Liver (tissue), 9 donors: ENCODE data around the gene IQGAP2. TPM values are rescaled to one million over a fixed set of nuclear protein-coding genes. Genes with fewer than 3 reads are reported as not detected.

Experiments
- DNase-seq: peaks from one replicate; pipeline ENCODE4 v3.0.0-alpha.2; 2017; ENCODE audit warnings: low spot score
- H3K27ac ChIP-seq, 2 donors: one replicate each; pipeline ENCODE4 v1.7.0; 2013; ENCODE audit warnings: inconsistent platforms in 2 of 2, low read length in 2 of 2, control low read depth in 1 of 2, low read depth in 1 of 2, mild to moderate bottlenecking in 1 of 2
- H3K27me3 ChIP-seq, 4 donors: one replicate each; pipeline versions ENCODE4 v1.6.1 to v1.7.0; 2013; ENCODE audit warnings: low read length in 3 of 4, inconsistent platforms in 1 of 4, mild to moderate bottlenecking in 1 of 4, moderate library complexity in 1 of 4; ENCODE audit not compliant: control insufficient read depth in 4 of 4, insufficient read depth in 4 of 4
- H3K36me3 ChIP-seq, 4 donors: one replicate each; pipeline versions ENCODE4 v1.6.1 to v1.7.0; 2013; ENCODE audit warnings: low read length in 3 of 4, mild to moderate bottlenecking in 3 of 4, low read depth in 1 of 4, moderate library complexity in 1 of 4; ENCODE audit not compliant: control insufficient read depth in 4 of 4, insufficient read depth in 3 of 4
- H3K4me1 ChIP-seq, 4 donors: one replicate each; pipeline versions ENCODE4 v1.6.1 to v1.7.0; 2013; ENCODE audit warnings: low read length in 3 of 4, mild to moderate bottlenecking in 3 of 4, moderate library complexity in 1 of 4; ENCODE audit not compliant: control insufficient read depth in 4 of 4, insufficient read depth in 4 of 4
- H3K4me3 ChIP-seq, 3 donors: one replicate each; pipeline versions ENCODE4 v1.6.1 to v1.7.0; 2013; ENCODE audit warnings: low read length in 3 of 3, control low read depth in 1 of 3, low read depth in 1 of 3, mild to moderate bottlenecking in 1 of 3
- H3K9ac ChIP-seq, 2 donors: one replicate each; pipeline ENCODE4 v1.7.0; 2013; ENCODE audit warnings: low read length in 2 of 2, mild to moderate bottlenecking in 2 of 2, moderate library complexity in 2 of 2, control low read depth in 1 of 2, low read depth in 1 of 2
- H3K9me3 ChIP-seq, 4 donors: one replicate each; pipeline versions ENCODE4 v1.6.1 to v1.7.0; 2013; ENCODE audit warnings: low read length in 3 of 4; ENCODE audit not compliant: control insufficient read depth in 4 of 4
- CTCF ChIP-seq: fragments of 150-350 bp; IDR thresholded peaks from 2 replicates; pipeline ENCODE4 v1.5.1; 2017; ENCODE audit warnings: improper control_type of control experiment, low read depth, low read length; ENCODE audit not compliant: missing input control
- EGR1 ChIP-seq, 2 donors: IDR thresholded peaks; 2 replicates each; pipeline ENCODE4 v1.6.1; 2016 to 2018; ENCODE audit warnings: antibody characterized with exemption in 2 of 2, low read depth in 2 of 2
- FOXA1 ChIP-seq: IDR thresholded peaks from 2 replicates; pipeline ENCODE4 v1.6.1; 2016; ENCODE audit warnings: antibody characterized with exemption
- FOXA2 ChIP-seq: IDR thresholded peaks from 2 replicates; pipeline ENCODE4 v1.6.1; 2016; ENCODE audit warnings: antibody characterized with exemption
- GABPA ChIP-seq, 2 donors: IDR thresholded peaks in 1 of 2; conservative IDR thresholded peaks in 1 of 2; 2 replicates each; pipeline ENCODE4 v1.6.1; 2016; ENCODE audit warnings: antibody characterized with exemption in 2 of 2, mild to moderate bottlenecking in 1 of 2, moderate library complexity in 1 of 2
- HNF4A ChIP-seq, 2 donors: conservative IDR thresholded peaks; 2 replicates each; pipeline ENCODE4 v1.6.1; 2016; ENCODE audit warnings: antibody characterized with exemption in 2 of 2, mild to moderate bottlenecking in 2 of 2
- HNF4G ChIP-seq: IDR thresholded peaks from 2 replicates; pipeline ENCODE4 v1.6.1; 2016; ENCODE audit warnings: antibody characterized with exemption
- JUND ChIP-seq, 2 donors: IDR thresholded peaks; 2 replicates each; pipeline ENCODE4 v1.6.1; 2016; ENCODE audit warnings: antibody characterized with exemption in 2 of 2
- MAX ChIP-seq: IDR thresholded peaks from 2 replicates; pipeline ENCODE4 v1.6.1; 2016; ENCODE audit warnings: antibody characterized with exemption
- NR2F2 ChIP-seq: IDR thresholded peaks from 2 replicates; pipeline ENCODE4 v1.6.1; 2016; ENCODE audit warnings: antibody characterized with exemption
- RAD21 ChIP-seq, 2 donors: IDR thresholded peaks; 2 replicates each; pipeline ENCODE4 v1.6.1; 2016; ENCODE audit warnings: antibody characterized with exemption in 2 of 2, mild to moderate bottlenecking in 2 of 2
- REST ChIP-seq: IDR thresholded peaks from 2 replicates; pipeline ENCODE4 v1.6.1; 2016; ENCODE audit warnings: antibody characterized with exemption, mild to moderate bottlenecking
- RXRA ChIP-seq, 2 donors: IDR thresholded peaks; 2 replicates each; pipeline ENCODE4 v1.6.1; 2017 to 2018; ENCODE audit warnings: antibody characterized with exemption in 2 of 2, mild to moderate bottlenecking in 1 of 2
- SP1 ChIP-seq: IDR thresholded peaks from 2 replicates; pipeline ENCODE4 v1.6.1; 2018; ENCODE audit warnings: antibody characterized with exemption, mild to moderate bottlenecking
- TAF1 ChIP-seq: conservative IDR thresholded peaks from 2 replicates; pipeline ENCODE4 v1.6.1; 2016; ENCODE audit warnings: antibody characterized with exemption, mild to moderate bottlenecking
- YY1 ChIP-seq: IDR thresholded peaks from 2 replicates; pipeline ENCODE4 v1.6.1; 2016; ENCODE audit warnings: antibody characterized with exemption, mild to moderate bottlenecking
- WGBS: extraction: QIAGEN DNeasy Blood & Tissue Kit; methylation state at CpG from one replicate; pipeline ENCODE4 v1.1.7; 2013; 5-methylcytosine and 5-hydroxymethylcytosine counted together
- polyA plus RNA-seq, 2 donors: library from polyadenylated mRNA; stranded (reverse) in 1 of 2; unstranded in 1 of 2; fragments of 200-250 nt in 1 of 2; fragments of >200 nt in 1 of 2; fragmentation: Nextera tagmentation in 1 of 2; extraction: Ambion mirVana in 1 of 2; gene quantifications; one replicate each; pipeline versions ENCODE4 v1.2.1 to v1.2.3, GENCODE V29; 2013 to 2015
- total RNA-seq, 2 donors: library from RNA; depleted of rRNA; stranded (reverse); fragments of >200 nt; gene quantifications; one replicate each; pipeline ENCODE4 v1.2.3, GENCODE V29; 2014
- TF ChIP-seq, protein P1 (sequence below): IDR thresholded peaks from 2 replicates; pipeline ENCODE4 v1.6.1; 2016; ENCODE audit warnings: antibody characterized with exemption
- TF ChIP-seq, protein P2 (sequence below): IDR thresholded peaks from 2 replicates; pipeline ENCODE4 v1.6.1; 2016; ENCODE audit warnings: antibody characterized with exemption
- donor health status: healthy.
- donor health status: healthy.
- donor health status: healthy.
- donor health status: healthy.
- donor health status: healthy.

IQGAP2 gene
- total and polyA plus RNA-seq, 4 donors: 41.5 to 205 (median 102) TPM

DNA sequence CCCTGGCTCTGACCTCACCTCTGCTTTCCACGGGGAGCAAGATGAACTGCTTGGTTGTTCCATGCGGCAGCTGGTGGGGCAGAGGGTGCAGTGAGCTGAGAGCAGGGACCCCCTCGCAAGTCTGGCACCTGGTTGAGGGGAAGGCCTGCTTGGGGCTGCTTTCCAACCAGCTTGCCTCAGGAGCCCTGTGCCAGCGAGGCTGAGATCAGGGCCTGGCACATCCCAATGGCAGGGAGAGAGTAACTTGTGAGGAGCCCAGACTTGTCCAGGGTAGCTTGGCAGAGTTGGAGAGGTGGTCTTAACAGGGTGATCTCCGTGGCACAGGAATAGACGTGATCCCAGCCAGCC is 68.9 kb downstream of the IQGAP2 start:
- H3K9ac ChIP-seq: no peak overlapping the region
- H3K4me1 ChIP-seq: peaks cover 8 to 64% (median 50%) of the 10 kb centered on the region in 4 donors
- H3K9me3 ChIP-seq: no peaks in the 10 kb centered on the region
- 46% methylated on average over 6 of the region's 6 CpGs for WGBS
- H3K4me3 ChIP-seq: no peak overlapping the region
- no peaks in the 10 kb centered on the region for H3K36me3 ChIP-seq
- H3K27ac ChIP-seq: peak overlapping the region; percentile 52 to 67
- TF ChIP-seq RXRA (IDR thresholded peaks at IDR 0.05) (no peak), FOXA1 (no peak), GABPA (IDR thresholded peaks at IDR 0.05 in 1 of 2, conservative IDR thresholded peaks at IDR 0.05 in 1 of 2) (no peak), SP1 (no peak)
- TF ChIP-seq, protein P1, sequence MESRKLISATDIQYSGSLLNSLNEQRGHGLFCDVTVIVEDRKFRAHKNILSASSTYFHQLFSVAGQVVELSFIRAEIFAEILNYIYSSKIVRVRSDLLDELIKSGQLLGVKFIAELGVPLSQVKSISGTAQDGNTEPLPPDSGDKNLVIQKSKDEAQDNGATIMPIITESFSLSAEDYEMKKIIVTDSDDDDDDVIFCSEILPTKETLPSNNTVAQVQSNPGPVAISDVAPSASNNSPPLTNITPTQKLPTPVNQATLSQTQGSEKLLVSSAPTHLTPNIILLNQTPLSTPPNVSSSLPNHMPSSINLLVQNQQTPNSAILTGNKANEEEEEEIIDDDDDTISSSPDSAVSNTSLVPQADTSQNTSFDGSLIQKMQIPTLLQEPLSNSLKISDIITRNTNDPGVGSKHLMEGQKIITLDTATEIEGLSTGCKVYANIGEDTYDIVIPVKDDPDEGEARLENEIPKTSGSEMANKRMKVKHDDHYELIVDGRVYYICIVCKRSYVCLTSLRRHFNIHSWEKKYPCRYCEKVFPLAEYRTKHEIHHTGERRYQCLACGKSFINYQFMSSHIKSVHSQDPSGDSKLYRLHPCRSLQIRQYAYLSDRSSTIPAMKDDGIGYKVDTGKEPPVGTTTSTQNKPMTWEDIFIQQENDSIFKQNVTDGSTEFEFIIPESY: no peak
- no peaks in the 10 kb centered on the region for H3K27me3 ChIP-seq
- no peak for DNase-seq

GRCh38 chr5:76472335-76473008 is 69.4 kb downstream of the IQGAP2 start:
- peak; percentile 89 to 93 for TF ChIP-seq HNF4A (conservative IDR thresholded peaks at IDR 0.05)
- peak; percentile 58 for TF ChIP-seq YY1
- no peak for TF ChIP-seq GABPA (IDR thresholded peaks at IDR 0.05 in 1 of 2, conservative IDR thresholded peaks at IDR 0.05 in 1 of 2)
- TF ChIP-seq RAD21 (IDR thresholded peaks at IDR 0.05): peak; percentile 25 to 33
- TF ChIP-seq RXRA (IDR thresholded peaks at IDR 0.05): peak; percentile 74 to 84
- TF ChIP-seq, protein P1: peak; percentile 66
- TF ChIP-seq FOXA1: no peak
- TF ChIP-seq NR2F2: no peak
- TF ChIP-seq SP1: peak; percentile 63
- peak; percentile 42 for TF ChIP-seq FOXA2
- peak; percentile 81 to 87 for TF ChIP-seq JUND (IDR thresholded peaks at IDR 0.05)
- TF ChIP-seq CTCF: no peak
- no peak for TF ChIP-seq TAF1
- peak; percentile 73 for TF ChIP-seq MAX
- TF ChIP-seq REST: peak; percentile 23
- TF ChIP-seq, protein P2, sequence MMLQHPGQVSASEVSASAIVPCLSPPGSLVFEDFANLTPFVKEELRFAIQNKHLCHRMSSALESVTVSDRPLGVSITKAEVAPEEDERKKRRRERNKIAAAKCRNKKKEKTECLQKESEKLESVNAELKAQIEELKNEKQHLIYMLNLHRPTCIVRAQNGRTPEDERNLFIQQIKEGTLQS: no peak
- TF ChIP-seq HNF4G: peak; percentile 56
- TF ChIP-seq EGR1 (IDR thresholded peaks at IDR 0.05; ENCODE audit: low read depth in 2 of 2): peak; percentile 36 to 65
- H3K27ac ChIP-seq: peak overlapping the region; percentile 52 to 67
- no peak overlapping the region for H3K4me3 ChIP-seq
- 33% methylated on average over 7 of the region's 7 CpGs for WGBS
- no peaks in the 10 kb centered on the region for H3K9me3 ChIP-seq
- DNase-seq: no peak
- H3K4me1 ChIP-seq: peaks cover 8 to 64% (median 50%) of the 10 kb centered on the region in 4 donors
- no peak overlapping the region for H3K9ac ChIP-seq
- no peaks in the 10 kb centered on the region for H3K36me3 ChIP-seq
- H3K27me3 ChIP-seq: no peaks in the 10 kb centered on the region
